ENCODE measurements around the gene ZRANB2.

Gene ZRANB2

GRCh38 chr1:71080739-71081696, at the start of gene ZRANB2:
ZRANB2 (minus strand) TSS chr1:71081035; CDS start chr1:71080995, 40 bp downstream.
- peak; percentile 93 for DNase-seq

GRCh38 chr1:71128060-71128459, 47.2 kb upstream of the ZRANB2 start:
- DNase-seq: no peak

- DNase-seq: no peak
Measured at GRCh38 chr1:71118086-71118485, 37.3 kb upstream of the ZRANB2 start.

GRCh38 chr1:71116729-71117128, 35.9 kb upstream of the ZRANB2 start:
- peak; percentile 18 for DNase-seq

GRCh38 chr1:71106658-71107322, 26.0 kb upstream of the ZRANB2 start:
- DNase-seq: no peak

GRCh38 chr1:71104417-71104816, 23.6 kb upstream of the ZRANB2 start:
- DNase-seq: no peak

GRCh38 chr1:71101839-71102376, 21.1 kb upstream of the ZRANB2 start:
- DNase-seq: no peak

- DNase-seq: no peak
Measured at GRCh38 chr1:71097428-71097827, 16.6 kb upstream of the ZRANB2 start.

- DNase-seq: no peak
Measured at GRCh38 chr1:71094913-71095312, 14.1 kb upstream of the ZRANB2 start.

- no peak for DNase-seq
Measured at GRCh38 chr1:71093938-71094337, 13.1 kb upstream of the ZRANB2 start.

GRCh38 chr1:71089536-71090270, 8.9 kb upstream of the ZRANB2 start:
- no peak for DNase-seq

- DNase-seq: no peak
Measured at GRCh38 chr1:71088645-71089287, 7.9 kb upstream of the ZRANB2 start.

- no peak for DNase-seq
Measured at GRCh38 chr1:71087713-71088112, 6.9 kb upstream of the ZRANB2 start.

GRCh38 chr1:71087060-71087459, 6.2 kb upstream of the ZRANB2 start:
- no peak for DNase-seq

- DNase-seq: no peak
Measured at GRCh38 chr1:71086331-71086730, 5.5 kb upstream of the ZRANB2 start.

- DNase-seq: no peak
Measured at GRCh38 chr1:71083271-71083670, 2.4 kb upstream of the ZRANB2 start.

GRCh38 chr1:71081697-71082080, 854 bp upstream of the ZRANB2 start:
- no peak for DNase-seq

- no peak for DNase-seq
Measured at GRCh38 chr1:71080230-71080738, 551 bp downstream of the ZRANB2 start.

GRCh38 chr1:71074681-71075080, 6.2 kb downstream of the ZRANB2 start:
- no peak for DNase-seq

- no peak for DNase-seq
Measured at GRCh38 chr1:71072273-71072672, 8.6 kb downstream of the ZRANB2 start.

- DNase-seq: no peak
Measured at GRCh38 chr1:71071720-71072119, 9.1 kb downstream of the ZRANB2 start.

Data from right hindlimb (tissue), 1 donor.